Neural progenitor cell (in vitro differentiated cells): Measurements from ENCODE around the gene SAG. TPM values are rescaled to one million over a fixed set of nuclear protein-coding genes. Genes with fewer than 3 reads are reported as not detected.

ENCODE experiments used
- DNase-seq: peaks from one replicate; pipeline ENCODE4 v3.0.0-alpha.2; 2016; ENCODE audit warnings: low spot score
- H2AFZ ChIP-seq: fragments of 200-600 bp; sonication (generic); replicated peaks from 2 replicates; pipeline ENCODE4 v1.6.1; 2016; ENCODE audit warnings: antibody characterized with exemption
- H3F3A ChIP-seq: fragments of 200-600 bp; sonication (generic); 2 replicates; pipeline ENCODE4 v1.6.1; 2016; ENCODE audit warnings: antibody characterized with exemption, low read depth
- H3K27ac ChIP-seq: fragments of 200-600 bp; sonication (generic); 2 replicates; pipeline ENCODE4 v1.5.1; 2016; ENCODE audit warnings: mild to moderate bottlenecking
- H3K27me3 ChIP-seq: fragments of 200-600 bp; sonication (generic); 2 replicates; pipeline ENCODE4 v1.6.1; 2016; ENCODE audit warnings: mild to moderate bottlenecking, moderate library complexity
- H3K36me3 ChIP-seq: fragments of 200-600 bp; sonication (generic); 2 replicates; pipeline ENCODE4 v1.5.1; 2016
- H3K4me1 ChIP-seq: fragments of 200-600 bp; sonication (generic); 2 replicates; pipeline ENCODE4 v1.6.1; 2016; ENCODE audit warnings: mixed run types
- H3K4me2 ChIP-seq: fragments of 200-600 bp; sonication (generic); 2 replicates; pipeline ENCODE4 v1.6.1; 2016
- H3K4me3 ChIP-seq: fragments of 200-600 bp; sonication (generic); 2 replicates; pipeline ENCODE4 v1.5.1; 2016
- H3K79me2 ChIP-seq: fragments of 200-600 bp; sonication (generic); 2 replicates; pipeline ENCODE4 v1.6.1; 2016; ENCODE audit warnings: low read depth
- H3K9ac ChIP-seq: fragments of 200-600 bp; sonication (generic); 2 replicates; pipeline ENCODE4 v1.6.1; 2016
- H3K9me3 ChIP-seq: fragments of 200-600 bp; sonication (generic); 2 replicates; pipeline ENCODE4 v1.5.1; 2016; ENCODE audit warnings: low read depth
- H4K20me1 ChIP-seq: fragments of 200-600 bp; sonication (generic); 2 replicates; pipeline ENCODE4 v1.6.1; 2016; ENCODE audit warnings: low read depth
- H3K27ac Mint-ChIP-seq: 3 replicates; pipeline ENCODE4 v1.8.0; 2021; ENCODE audit warnings: mixed read lengths
- H3K27me3 Mint-ChIP-seq: 2 replicates; pipeline ENCODE4 v1.8.0; 2022; ENCODE audit warnings: low read depth, mild to moderate bottlenecking, inconsistent platforms, moderate library complexity, mixed read lengths; ENCODE audit not compliant: insufficient read depth
- H3K36me3 Mint-ChIP-seq: 3 replicates; pipeline ENCODE4 v1.8.0; 2021; ENCODE audit warnings: mixed read lengths
- H3K4me1 Mint-ChIP-seq: 3 replicates; pipeline ENCODE4 v1.8.0; 2021; ENCODE audit warnings: mixed read lengths
- H3K4me3 Mint-ChIP-seq: 3 replicates; pipeline ENCODE4 v1.8.0; 2021; ENCODE audit warnings: mild to moderate bottlenecking, moderate library complexity, mixed read lengths
- H3K9me3 Mint-ChIP-seq: 3 replicates; pipeline ENCODE4 v1.8.0; 2020; ENCODE audit warnings: mixed read lengths
- EZH2 ChIP-seq: fragments of 200-600 bp; sonication (generic); IDR thresholded peaks from 2 replicates; pipeline ENCODE4 v1.6.1; 2017; ENCODE audit warnings: antibody characterized with exemption, mild to moderate bottlenecking, moderate library complexity
- EZH2phosphoT487 ChIP-seq: fragments of 200-600 bp; sonication (generic); IDR thresholded peaks from 2 replicates; pipeline ENCODE4 v1.6.1; 2017; ENCODE audit warnings: antibody characterized with exemption
- total RNA-seq: library from RNA; depleted of rRNA; stranded (reverse); fragments of >200 nt; gene quantifications from 2 replicates; pipeline ENCODE4 v1.2.3, GENCODE V29; 2015; ENCODE audit warnings: low replicate concordance
- TF ChIP-seq, protein P1 (sequence below): fragments of 200-600 bp; sonication (generic); IDR thresholded peaks from 2 replicates; pipeline ENCODE4 v1.5.1; 2017; ENCODE audit warnings: antibody characterized with exemption, mild to moderate bottlenecking

Gene SAG
- total RNA-seq, 1 donor from 2014 or later: not detected

- Mint-ChIP-seq H3K4me3 (peak overlapping the region; percentile 57), H3K27ac (no peak overlapping the region), H3K27me3 (peaks cover 14% of the 10 kb centered on the region), H3K4me1 (peaks cover 53% of the 10 kb centered on the region), H3K36me3 (peaks cover 10% of the 10 kb centered on the region), H3K9me3 (peaks cover 4% of the 10 kb centered on the region)
- H3K9ac ChIP-seq: no peak overlapping the region
- H3K4me1 ChIP-seq: no peaks in the 10 kb centered on the region
- DNase-seq: no peak
- peaks cover 9% of the 10 kb centered on the region for H3K79me2 ChIP-seq
- TF ChIP-seq, protein P1, sequence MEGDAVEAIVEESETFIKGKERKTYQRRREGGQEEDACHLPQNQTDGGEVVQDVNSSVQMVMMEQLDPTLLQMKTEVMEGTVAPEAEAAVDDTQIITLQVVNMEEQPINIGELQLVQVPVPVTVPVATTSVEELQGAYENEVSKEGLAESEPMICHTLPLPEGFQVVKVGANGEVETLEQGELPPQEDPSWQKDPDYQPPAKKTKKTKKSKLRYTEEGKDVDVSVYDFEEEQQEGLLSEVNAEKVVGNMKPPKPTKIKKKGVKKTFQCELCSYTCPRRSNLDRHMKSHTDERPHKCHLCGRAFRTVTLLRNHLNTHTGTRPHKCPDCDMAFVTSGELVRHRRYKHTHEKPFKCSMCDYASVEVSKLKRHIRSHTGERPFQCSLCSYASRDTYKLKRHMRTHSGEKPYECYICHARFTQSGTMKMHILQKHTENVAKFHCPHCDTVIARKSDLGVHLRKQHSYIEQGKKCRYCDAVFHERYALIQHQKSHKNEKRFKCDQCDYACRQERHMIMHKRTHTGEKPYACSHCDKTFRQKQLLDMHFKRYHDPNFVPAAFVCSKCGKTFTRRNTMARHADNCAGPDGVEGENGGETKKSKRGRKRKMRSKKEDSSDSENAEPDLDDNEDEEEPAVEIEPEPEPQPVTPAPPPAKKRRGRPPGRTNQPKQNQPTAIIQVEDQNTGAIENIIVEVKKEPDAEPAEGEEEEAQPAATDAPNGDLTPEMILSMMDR: no peak
- TF ChIP-seq EZH2: no peak
- no peak for TF ChIP-seq EZH2phosphoT487
- H3K4me3 ChIP-seq: no peak overlapping the region
- no peak overlapping the region for H3K4me2 ChIP-seq
- peaks cover 21% of the 10 kb centered on the region for H4K20me1 ChIP-seq
- peaks cover 5% of the 10 kb centered on the region for H3F3A ChIP-seq
- no peaks in the 10 kb centered on the region for H3K36me3 ChIP-seq
- no peak overlapping the region for H2AFZ ChIP-seq
- H3K27me3 ChIP-seq: peaks cover 70% of the 10 kb centered on the region
- H3K9me3 ChIP-seq: no peaks in the 10 kb centered on the region
- H3K27ac ChIP-seq: no peak overlapping the region
Measured at GRCh38 chr2:233352141-233352842, 44.7 kb downstream of the SAG start.

DNA sequence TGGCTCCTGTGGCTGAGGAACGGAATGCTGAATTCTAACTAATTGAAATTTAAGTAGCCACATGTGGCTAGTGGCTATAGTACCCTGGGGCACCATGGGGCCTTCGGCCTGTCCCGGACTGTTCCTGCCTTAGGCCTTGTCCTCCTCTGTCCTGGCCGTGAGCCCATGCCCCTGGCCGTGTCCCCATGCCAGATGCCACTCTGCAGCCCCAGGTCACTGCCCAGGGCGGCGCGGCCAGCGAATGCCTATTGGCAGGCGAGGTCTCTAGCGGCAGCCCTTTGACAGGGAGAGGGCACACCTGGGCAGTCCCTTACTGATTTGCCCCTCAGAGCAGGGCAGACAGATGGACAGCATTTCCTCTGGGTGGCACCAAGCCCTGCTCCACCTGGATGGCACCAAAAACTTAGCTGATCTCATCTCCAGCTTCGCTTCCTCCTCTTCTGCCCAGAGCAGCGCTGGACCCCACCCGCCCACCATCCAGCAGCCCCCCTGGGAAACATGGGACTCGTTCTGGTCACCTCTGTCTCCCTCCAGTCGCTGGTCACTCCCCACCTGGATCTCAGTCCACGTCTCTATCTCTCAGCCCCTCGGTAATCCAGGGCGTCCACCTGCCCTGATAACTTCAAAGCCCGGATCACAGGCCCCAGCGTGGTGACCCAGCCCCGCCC is 45.6 kb downstream of the SAG start:
- Mint-ChIP-seq H3K36me3 (peaks cover 10% of the 10 kb centered on the region), H3K4me1 (peaks cover 53% of the 10 kb centered on the region), H3K27ac (peak overlapping the region; percentile 6), H3K4me3 (peak overlapping the region; percentile 93), H3K27me3 (peaks cover 12% of the 10 kb centered on the region), H3K9me3 (peaks cover 4% of the 10 kb centered on the region)
- peak overlapping the region; percentile 65 for H2AFZ ChIP-seq
- H3F3A ChIP-seq: peaks cover 5% of the 10 kb centered on the region
- H4K20me1 ChIP-seq: peaks cover 21% of the 10 kb centered on the region
- H3K36me3 ChIP-seq: no peaks in the 10 kb centered on the region
- H3K27me3 ChIP-seq: peaks cover 62% of the 10 kb centered on the region
- H3K27ac ChIP-seq: no peak overlapping the region
- H3K79me2 ChIP-seq: peaks cover 12% of the 10 kb centered on the region
- no peak overlapping the region for H3K9ac ChIP-seq
- H3K4me1 ChIP-seq: no peaks in the 10 kb centered on the region
- H3K4me2 ChIP-seq: peak overlapping the region; percentile 77
- DNase-seq: no peak
- TF ChIP-seq EZH2 (no peak), EZH2phosphoT487 (no peak)
- TF ChIP-seq, protein P1: no peak
- H3K4me3 ChIP-seq: peak overlapping the region; percentile 54
- H3K9me3 ChIP-seq: no peaks in the 10 kb centered on the region

GRCh38 chr2:233353769-233354499 is 46.3 kb downstream of the SAG start, which contains the start of gene DGKD:
Gene DGKD, plus strand, starts transcription at chr2:233354494. Its CDS starts 25 bp downstream, at chr2:233354519.
- H3K27ac ChIP-seq: no peak within 1 kb of the TSS

More at GRCh38 chr2:233353769-233354499, 46.3 kb downstream of the SAG start, which contains the start of gene DGKD:
- Histone ChIP-seq H3K36me3 (no peaks in the 10 kb centered on the region), H3K4me3 (peak within 1 kb of the TSS; percentile 81), H3K9me3 (no peaks in the 10 kb centered on the region), H3K9ac (no peak within 1 kb of the TSS), H2AFZ (peak within 1 kb of the TSS; percentile 65), H3F3A (peaks cover 5% of the 10 kb centered on the region), H3K4me1 (no peaks in the 10 kb centered on the region), H3K4me2 (peak within 1 kb of the TSS; percentile 84), H3K27me3 (peaks cover 57% of the 10 kb centered on the region), H4K20me1 (peaks cover 21% of the 10 kb centered on the region), H3K79me2 (peaks cover 18% of the 10 kb centered on the region)
- H3K4me1 Mint-ChIP-seq: peaks cover 50% of the 10 kb centered on the region
- H3K27ac Mint-ChIP-seq: peak within 1 kb of the TSS; percentile 6
- peak; percentile 87 for DNase-seq
- peaks cover 16% of the 10 kb centered on the region for H3K36me3 Mint-ChIP-seq
- H3K4me3 Mint-ChIP-seq: peak within 1 kb of the TSS; percentile 93
- H3K27me3 Mint-ChIP-seq: peaks cover 7% of the 10 kb centered on the region
- H3K9me3 Mint-ChIP-seq: peaks cover 4% of the 10 kb centered on the region
- peak; percentile 41 for TF ChIP-seq EZH2
- TF ChIP-seq, protein P1: peak; percentile 58
- no peak for TF ChIP-seq EZH2phosphoT487
